ENCODE data around the gene TP73.

The TP73 gene

DNA sequence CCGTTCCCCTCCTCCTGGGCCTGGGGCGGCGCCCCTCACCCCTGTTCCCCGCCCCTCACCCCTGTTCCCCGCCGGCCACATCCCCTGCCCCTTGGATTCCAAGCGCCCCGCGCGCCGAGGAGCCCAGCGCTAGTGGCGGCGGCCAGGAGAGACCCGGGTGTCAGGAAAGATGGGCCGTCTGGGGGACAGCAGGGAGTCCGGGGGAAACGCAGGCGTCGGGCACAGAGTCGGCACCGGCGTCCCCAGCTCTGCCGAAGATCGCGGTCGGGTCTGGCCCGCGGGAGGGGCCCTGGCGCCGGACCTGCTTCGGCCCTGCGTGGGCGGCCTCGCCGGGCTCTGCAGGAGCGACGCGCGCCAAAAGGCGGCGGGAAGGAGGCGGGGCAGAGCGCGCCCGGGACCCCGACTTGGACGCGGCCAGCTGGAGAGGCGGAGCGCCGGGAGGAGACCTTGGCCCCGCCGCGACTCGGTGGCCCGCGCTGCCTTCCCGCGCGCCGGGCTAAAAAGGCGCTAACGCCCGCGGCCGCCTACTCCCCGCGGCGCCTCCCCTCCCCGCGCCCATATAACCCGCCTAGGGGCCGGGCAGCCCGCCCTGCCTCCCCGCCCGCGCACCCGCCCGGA is at the start of gene TP73:
TSS of gene TP73 (plus strand) at position 587 of the 618 bp plus-strand sequence. CDS start 29,850 bp downstream, outside the sequence.
- peak in 2 of 3 experiments; percentile 22 to 78 for DNase-seq

DNA sequence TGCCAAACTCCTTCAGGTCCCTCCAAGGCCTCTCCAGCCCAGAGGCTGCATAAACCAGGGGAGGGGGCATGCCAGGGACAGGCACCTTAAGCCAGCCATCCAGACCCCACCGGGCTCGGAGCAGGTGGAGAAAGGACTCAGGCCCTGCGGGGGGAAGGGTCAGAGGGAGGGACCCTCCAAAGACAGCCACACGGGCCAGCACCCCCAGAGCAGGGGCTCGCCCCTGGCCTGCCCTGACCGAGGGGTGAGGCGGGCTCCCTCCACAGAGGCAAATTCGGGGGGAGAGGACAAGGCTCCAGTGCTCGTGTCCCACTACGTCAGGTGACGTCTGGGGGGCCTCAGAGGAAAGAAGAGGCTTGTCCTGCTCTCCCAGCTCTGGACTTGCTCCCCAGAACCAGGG is 49.2 kb upstream of the TP73 start:
- DNase-seq, result no peak

DNA sequence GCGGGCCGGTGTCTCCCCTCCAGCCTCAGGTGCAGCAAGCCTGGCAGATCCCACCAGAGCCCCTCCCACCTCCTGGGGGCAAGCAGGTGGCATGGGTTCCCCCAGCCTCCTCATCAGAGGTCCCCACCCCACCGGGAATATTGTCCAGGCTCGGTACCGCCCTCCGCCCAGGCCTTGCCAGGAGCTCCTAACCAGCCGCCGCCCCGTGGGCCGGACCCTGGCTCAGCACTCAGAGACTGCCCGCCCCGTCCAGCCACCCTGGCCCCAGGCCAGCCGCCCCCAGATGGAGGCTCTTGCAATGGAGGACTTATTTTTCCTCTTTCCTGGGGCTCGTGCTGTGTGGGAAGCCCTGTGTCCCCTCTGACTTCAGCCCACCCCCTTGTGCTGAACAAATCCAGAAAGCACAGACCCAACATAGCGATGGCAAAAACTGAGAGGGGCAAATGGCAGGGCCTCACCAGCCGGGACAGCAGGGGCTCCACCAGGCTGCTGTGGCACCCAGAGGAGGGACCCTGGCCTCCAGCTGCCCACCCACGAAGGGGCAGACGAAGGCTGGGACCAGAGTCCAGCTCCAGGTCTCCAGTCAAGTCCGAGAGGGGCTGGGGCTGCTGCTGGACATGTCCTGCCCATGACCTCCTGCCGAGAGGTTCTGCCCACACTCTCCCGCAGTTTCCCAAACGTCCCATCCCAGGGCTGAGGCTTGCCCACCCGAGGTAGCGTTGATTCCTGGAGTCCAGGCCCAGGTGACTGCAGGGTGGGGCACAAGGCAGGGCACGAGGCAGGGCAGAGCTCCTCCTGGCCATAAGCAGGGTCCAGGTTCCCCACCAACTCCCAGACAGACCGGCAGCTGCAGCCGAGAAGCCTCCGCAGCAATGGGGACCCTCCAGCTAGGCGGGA is 48.5 kb upstream of the TP73 start:
- DNase-seq, result no peak

DNA sequence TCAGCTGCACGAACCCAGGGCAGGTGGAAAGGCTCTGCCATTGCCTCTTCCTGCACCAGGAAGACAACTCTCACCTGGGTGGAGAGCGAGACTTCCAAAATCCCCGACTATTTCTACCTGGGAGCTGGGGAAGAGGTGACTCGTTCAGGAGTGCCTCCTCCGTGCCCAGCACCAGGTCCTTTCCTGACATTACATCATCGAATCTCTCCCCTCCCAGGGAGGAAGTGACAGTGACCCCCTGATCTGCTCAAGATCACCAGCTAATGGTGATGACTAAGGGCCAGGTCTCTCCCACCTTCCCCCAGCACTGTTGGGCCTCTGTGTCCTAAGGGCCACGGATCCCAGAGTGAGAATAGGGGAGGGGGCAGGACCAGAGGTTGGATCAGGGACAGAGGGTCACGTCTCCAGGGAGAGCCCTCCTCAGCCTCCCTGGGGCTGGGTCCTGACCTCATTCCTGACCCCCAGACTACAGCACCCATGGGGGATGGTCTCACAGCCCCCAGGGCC is 47.8 kb upstream of the TP73 start:
- DNase-seq, result no peak

DNA sequence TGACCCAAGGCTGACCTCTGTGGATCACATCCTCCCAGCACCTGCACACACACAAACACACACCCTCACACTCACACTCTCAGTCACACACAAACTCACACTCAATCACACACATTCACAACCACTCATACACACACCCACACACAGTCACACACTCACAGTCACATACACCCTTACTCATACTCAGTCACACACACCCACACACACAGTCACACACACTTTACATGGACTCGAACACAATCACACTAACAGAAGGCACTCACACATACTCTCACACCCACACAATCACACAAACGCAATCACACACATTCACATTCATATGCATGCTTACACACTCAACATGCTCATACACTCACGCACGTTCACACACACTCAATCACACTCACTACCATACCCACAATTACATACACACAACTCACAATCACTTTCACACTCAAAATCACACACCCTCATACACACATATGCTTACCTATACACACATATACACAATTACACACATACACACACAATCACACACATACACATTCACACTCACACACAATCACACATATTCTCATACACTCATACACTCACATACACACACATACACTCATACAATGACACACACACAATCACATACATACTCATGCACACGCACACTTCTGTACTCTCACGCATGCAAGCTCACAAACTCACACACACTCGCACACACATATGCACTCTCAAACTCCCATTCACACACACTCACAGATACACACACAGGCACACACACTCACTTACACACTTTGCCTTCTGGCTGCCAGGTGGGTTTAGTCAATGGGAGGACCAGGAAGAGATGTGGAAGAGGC is 47.1 kb upstream of the TP73 start:
- no peak for DNase-seq

DNA sequence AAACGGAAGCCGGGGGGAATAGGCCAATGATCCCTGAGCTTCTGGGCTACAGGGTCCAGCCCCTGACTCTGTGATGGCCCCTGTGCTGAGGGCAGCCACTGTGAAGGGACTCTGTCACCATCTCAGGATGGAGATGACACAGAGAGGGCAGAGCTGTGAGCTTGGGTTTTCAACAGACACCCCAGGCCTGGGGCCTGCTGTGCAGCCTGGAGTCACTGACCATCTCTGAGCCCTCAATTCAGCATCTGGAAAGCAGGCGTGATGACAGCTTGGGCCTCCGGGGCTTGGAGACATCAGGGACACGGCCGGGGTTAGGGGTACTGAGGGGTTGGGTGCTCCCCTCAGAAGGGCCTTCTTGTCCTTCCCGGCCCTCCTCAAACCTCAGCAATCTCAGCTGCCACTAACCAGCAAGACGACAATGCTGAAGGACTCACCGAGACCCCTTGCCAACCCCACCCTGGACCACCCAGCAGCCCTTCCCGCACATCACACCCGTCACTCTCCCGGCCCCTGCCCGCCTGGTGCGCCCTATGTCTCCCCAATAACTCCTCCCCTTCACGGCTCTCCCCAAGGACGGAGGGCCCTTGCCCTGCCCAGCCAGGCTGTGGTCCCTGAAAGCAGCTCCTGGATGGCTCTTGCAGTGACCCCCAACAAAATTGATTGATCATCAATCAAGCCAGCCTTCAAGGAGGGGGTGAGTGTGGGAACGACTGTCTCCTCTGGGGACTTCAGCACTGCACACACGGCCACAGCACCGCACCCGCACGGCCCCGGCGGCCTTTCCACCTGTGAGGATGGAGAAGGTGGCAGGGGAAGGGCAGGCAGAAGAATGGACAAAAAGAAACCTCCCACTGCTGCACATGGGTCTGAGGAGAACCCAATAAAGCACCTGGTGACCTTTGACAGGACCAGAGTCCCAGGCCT is 45.3 kb upstream of the TP73 start:
- no peak for DNase-seq

DNA sequence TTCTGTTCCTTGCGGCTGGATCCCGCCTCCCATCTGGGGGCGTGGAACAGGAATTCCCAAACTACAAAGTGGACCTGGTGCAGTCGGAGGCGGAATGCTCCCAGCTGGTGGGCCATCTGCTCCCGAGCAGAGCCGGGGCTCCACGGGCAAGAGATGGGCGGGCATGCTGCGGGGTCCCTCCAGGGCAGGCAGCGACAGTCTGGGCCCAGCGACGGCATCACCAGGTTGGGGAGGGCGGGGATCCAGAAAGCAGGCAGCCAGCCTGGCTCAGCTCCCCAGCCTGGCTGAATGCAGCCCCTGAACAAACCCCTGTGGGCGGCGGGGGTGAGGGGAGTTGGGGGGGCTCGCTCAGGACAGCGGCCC is 44.6 kb upstream of the TP73 start:
- no peak for DNase-seq

DNA sequence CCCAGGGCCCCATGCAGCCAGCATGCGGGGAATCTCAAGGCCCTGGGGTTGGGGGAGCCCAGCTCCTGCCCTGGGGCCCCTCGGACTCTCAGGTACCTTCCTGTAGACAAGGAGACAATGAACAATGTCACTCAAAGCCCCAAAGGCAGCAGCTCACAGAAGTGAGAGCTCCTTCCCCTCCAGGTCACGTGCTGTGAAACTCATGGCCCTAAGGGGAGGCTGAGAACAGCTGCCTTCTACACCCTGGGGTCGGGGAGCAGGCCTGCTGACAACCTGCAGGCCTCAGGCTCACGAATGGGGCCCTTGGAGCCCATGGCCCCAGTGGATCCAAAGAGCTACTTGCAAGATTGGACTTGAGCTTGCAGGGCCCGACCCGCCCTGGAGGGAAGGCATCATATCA is 44.2 kb upstream of the TP73 start:
- no peak for DNase-seq

DNA sequence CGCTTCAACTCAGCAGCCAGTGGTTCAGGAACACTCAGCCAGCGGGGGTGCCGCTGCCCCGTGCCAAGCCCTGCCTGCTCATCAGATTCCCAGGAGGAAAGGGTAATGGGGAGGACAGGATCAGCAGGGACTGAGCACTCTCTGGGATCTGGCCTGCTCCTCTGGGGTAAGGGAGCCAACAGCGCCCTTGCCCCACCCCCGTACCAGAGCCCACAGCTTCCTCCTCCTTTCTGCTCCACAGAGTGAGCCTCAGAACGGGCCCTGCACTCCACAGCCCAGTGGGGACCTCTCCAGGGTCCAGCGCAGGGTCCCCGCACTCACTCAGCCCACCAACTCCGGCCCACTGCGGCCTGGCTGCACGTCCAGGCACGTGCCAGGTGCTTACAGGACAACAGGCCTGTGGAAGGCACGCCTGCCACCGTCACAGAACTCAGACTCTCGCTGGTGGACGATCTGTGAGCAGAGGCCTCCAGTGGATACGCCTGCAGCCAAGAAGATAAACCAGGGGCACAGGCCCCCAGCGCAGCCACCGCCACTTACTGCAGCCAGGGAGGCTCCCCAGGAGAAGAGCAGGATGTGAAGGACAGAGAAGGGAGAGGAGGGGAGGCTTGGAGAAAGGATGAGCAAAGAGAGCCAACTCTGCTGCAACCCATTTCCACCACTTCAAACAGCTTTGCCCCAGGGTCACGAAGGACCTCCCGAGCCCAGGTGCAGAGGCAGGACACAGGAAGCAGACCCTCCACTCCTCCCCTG is 43.1 kb upstream of the TP73 start:
- no peak for DNase-seq

DNA sequence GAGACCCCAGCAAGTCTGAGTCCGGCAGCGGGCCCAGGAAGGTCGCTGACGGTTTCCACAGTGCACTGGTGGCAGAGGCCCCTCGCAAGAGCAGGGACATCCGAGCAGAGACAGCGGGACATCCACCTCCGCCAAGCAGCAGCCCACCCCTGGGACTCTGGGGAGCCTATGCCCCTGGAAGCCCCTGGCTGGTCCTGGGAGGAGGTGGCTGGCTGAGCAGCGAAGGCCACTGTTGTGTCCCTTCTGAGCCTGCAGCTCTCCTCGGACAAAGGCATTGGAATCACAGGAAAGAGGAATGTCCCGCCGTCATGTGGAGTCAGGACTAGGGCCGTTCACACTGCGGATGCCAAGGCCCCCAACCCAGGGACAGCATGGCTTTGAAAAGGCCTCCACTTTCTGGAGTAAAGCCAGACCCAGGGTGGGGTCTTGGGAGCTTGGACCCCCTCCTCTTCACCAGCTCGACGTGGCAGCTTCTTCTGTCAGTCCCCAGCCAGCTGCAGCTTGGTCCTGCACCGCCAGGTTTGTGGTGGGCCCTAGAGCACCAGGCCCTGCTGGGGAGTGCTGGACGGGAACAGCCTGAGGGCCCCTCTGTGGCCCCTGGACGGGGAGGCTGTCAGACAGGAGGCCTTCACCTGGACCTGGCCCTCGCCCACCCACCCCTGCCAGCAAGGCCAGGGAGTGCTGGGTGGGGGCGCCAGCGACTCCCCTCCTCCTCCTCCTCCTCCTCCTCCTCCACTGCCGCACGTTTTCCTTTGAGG is 42.4 kb upstream of the TP73 start:
- DNase-seq, result no peak

DNA sequence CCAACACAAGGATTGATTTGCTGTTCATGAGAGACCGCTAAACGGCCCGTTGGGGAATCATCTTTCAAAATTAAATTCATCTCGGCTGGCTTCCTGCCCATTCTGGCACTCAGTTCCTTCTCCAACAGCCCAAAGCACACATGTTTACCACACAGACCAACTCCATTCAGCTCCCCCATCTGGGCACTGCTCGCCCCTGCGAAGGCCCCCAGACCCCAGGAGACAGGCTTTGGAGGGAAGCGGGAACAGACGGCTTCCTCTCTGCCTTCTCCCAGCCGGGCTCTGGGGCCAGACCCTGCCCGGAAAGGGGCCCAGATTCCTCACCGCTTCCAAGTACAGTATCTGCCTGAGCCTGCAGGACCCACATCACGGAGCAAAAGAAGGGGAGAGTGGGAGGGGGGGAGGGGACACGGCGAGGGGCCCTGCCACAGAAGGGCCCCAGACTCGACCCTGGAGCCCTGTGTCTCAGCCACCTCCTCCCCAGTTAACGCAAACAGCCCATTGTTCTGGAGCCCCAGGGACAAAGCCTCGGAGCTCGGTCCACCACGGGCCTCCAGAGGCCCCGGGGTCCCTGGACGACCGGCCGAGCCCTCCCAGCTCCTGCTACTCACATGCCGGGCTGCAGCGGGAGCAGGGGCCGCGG is 41.7 kb upstream of the TP73 start:
- peak in 2 of 3 experiments; percentile 19 to 66 for DNase-seq

DNA sequence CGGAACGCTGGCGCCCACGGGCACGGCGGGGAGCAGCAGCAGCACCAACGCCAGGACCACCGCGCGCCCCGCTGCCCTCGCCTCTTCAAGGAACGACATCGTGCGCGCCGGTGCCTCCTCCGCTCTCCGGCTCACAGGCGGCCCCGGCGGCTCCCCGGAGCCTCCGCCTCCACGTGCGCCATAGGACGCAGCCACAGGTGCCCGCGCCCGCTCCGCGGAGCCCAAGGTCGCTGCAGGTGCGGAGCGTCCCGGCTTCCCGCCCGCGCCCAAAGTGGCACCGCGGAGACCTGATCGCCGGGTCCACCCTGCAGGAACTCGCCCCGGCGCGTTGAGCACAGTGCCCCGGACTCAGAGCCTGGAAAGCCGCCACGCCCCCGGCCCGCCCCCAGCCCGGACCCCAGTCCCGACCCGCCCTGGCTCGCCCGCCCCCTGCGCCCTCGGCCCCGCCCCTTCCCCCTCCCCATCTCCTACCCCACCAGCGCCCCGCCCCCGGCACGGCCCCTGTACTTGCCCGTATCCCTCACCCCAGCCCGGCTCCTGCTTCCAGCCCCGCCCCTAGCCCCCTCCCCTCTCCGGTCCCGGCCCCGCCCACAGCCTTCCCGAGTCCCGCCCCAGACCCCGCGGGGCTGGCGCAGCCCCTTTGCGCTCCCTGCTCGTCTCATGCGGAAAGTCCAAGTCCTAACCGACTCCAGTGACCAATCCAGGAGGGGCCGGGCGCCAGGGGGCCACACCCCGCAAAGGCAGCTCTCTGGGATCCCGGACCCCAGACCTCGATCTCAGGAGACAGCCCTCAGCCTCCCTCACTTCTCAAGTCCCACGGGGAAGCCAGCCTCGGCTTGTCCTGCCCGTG is 40.9 kb upstream of the TP73 start, which contains the start of gene MEGF6:
TSS of gene MEGF6 (minus strand) at position 339 of the 850 bp plus-strand sequence. CDS start at position 99, 240 bp downstream.
- peak; percentile 52 to 78 (median 77) for DNase-seq

DNA sequence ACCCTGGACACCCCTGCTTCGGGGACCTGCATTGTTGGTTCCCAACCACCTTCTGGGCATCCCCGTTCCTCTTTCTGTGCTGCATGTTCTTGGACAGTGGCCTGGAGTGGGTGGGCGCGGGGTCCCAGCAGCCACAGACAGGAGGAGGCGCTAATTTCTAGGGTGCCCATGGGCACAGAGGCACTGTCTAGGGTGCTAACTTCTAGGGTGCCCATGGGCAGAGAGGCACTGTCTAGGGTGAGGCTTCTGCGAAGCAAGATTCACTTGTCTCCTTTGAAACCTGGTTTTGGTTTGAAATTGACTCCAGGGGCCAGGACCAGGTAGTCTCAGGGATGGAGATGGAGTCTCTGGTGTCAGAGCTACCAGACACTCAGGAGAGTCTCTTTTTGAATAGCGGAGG is 40.2 kb upstream of the TP73 start:
- no peak for DNase-seq

DNA sequence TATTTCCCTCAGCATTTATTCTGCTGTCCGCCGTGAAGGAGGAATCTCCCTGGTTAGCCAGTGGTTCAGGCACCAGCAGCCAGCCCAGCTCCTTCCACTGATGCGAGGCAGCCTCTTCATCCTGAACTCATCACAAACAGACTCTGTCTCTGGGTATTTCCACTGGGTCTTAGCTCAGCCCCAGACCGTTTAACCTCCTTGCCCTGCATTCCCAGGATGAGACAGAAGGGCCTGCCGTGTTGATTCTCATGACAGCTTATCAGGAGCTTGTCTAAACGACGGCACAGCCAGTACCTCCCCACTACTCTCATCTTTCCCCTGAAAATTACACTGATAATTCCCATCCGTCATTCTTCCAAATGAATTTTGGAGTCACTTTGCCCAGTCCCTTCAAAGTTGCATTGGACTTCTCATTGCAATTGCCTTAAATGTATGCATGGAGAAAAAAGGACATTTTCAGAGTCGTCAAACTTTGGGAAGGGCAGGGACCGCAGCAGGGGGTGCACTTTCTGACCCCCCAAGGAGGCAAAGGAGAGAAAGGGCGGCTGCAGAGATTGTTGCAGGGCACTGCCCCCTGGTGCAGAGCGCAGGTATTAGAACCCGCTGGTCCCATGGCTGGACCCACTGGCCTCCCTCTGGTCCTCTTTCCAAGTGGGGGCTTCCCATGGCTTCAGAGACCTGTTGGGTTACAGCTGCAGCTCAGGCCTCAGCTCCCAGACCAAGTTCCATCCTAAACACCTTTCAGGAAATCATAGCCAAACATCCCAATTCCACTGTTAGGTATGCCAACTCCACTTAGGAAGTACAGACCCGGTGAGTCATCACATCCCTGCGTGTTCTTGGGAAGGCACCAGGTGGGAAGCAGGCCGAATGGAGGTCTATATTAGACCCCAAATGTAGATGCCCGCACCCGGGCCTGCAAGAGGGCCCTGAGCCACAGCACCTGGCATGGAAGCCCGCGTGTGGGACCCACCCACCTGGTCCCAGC is 37.3 kb upstream of the TP73 start:
- DNase-seq, result peak in 2 of 3 experiments; percentile 20 to 48

DNA sequence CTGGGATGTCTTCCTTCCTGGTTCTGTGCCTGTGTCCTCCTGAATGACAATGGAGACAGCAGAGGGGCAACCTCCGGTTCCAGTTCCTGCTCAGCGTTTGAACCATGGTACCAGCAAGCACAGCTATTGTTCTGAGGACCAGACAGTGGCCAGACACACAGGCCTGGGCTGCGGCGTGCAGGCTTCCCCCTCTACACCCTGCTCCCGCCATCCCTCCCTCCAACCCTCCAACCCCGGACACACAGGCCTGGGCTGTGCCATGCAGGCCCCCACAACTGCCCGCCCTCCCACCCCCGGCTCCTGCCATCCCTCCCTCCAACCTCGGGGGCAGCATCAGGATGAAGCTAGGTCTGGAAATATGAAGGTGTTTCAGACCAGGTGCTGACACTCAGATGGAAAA is 35.5 kb upstream of the TP73 start:
- no peak for DNase-seq

DNA sequence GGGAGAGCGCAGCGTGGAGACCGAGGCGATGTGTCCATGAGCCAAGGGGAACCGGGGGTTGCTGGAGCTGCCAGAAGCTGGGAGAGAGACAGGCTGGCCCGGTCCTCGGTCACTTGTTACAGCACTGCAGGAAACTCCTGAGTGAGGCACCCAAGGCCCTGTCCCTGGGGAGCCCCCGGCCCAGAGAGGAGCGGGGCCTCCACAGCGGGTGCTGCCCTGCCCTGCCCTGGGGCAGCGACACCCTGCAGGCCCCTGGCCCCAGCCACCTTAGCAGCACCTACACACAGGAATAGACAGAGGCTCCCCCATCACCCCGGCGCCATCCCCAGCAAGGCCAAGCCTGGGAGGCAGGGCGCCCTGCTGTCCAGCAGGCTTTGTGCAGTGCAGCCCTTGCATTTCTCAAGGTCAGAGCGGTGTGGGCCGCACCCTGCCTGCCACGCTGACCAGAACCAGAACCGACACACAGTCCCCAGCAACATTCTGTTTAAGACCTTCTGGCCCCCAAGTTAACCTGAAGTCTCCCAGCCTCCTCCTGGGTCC is 34.4 kb upstream of the TP73 start:
- DNase-seq, result no peak

DNA sequence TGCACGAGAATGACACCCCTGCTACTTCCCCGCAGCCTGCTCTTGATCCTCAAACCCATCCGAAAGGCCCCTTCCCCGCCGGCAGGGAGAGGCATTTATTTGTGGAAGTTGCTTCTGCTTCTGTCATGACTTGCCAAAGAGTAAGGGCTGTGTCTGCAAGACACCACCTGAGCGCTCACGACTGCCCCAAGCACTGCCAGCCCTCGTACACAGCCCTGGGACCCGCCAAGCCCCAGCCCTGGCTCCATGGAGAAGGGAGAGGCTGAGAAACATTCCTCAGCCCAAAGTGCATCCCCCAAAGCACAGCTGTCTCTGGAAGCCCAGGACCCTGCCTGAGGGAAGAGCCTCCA is 33.8 kb upstream of the TP73 start:
- DNase-seq, result no peak

Data from NCI-H1417 (cell line).